ENCODE measurements around the gene STX2.

Gene STX2

DNA sequence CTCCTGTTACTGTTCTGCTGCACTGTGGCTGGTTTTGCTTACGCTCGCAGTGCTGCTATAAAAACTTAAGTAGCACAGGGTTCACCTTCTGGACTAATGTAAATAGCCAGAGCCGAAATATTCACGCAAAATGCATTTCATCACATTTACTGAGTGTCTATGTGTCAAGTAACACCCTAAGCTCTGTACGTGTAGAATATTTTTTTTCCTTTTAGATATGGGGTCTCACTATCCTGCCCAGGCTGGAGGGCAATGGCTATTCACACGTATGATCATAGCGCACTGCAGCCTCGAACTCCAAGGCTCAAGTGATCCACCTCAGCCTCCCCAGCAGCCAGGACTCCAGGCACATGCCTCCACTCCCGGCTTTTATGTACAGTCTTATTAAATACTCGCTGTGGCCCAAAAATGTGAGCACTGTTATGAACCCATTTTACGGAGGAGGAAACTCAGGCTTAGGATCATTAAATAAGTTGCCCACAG lies 62.2 kb downstream of the STX2 start:
- Histone ChIP-seq H3K9me3 (ENCODE audit: control insufficient read depth, low read length) (no peaks in the 10 kb centered on the region), H3K27me3 (replicated peaks; ENCODE audit: control insufficient read depth, insufficient read depth, low read length) (peaks cover 4% of the 10 kb centered on the region), H3K9ac (ENCODE audit: low read length) (no peak overlapping the region), H3K36me3 (ENCODE audit: control insufficient read depth, insufficient read depth, low read length, severe bottlenecking) (peaks cover 5% of the 10 kb centered on the region), H3K4me3 (ENCODE audit: low read length) (peak overlapping the region; percentile 79), H3K4me1 (ENCODE audit: control insufficient read depth, insufficient read depth, low read length) (peaks cover 16% of the 10 kb centered on the region)
- no peak for DNase-seq (ENCODE audit: low read depth)

DNA sequence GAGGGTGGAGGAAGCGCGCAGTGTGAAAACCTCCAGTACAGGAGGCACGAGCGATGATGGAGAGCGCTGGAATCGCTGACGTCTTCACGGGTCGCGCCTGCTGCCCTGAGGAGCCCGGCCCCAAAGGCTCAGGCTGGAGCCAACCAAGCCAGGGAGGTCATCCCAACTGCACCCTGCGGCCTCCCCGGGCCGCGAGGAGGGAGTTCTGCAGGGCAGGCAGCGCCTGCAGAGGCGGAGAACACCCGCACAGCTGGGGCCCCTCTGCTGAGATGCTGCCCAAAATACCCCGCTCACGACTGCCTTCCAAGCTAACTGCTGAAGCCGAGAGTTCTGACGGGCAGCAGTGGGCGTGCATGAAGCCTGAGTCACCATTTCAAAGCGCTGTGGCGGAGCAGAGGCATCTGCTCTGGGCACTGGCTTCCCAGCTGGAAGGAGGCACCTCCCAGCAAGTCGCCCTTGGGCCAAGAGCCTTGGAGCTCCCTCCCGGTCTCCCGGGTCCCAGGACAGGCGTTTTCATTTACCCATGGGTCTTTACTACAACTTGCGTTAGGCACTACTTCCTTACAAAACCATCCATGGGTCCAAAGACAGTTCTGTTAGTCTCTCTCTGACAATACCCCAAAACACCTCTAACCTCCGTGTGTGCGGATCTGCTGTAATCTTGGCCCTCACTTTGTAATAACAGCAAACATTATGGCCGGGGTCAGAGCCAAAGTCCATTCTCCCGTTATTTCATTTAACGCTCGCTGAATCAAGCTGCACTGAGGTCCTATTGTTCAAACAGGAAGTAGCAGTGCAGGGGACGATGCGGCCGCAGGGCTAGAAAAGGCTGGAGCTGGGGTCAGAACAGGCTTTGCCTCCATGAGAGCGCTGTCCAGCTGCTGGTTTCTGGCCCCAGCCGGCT lies 62.8 kb downstream of the STX2 start:
- H3K9ac ChIP-seq (ENCODE audit: low read length) = no peak overlapping the region
- peak overlapping the region; percentile 79 for H3K4me3 ChIP-seq (ENCODE audit: low read length)
- H3K27me3 ChIP-seq (replicated peaks; ENCODE audit: control insufficient read depth, insufficient read depth, low read length) = peaks cover 10% of the 10 kb centered on the region
- DNase-seq (ENCODE audit: low read depth) = peak; percentile 91
- H3K9me3 ChIP-seq (ENCODE audit: control insufficient read depth, low read length) = no peaks in the 10 kb centered on the region
- peaks cover 3% of the 10 kb centered on the region for H3K36me3 ChIP-seq (ENCODE audit: control insufficient read depth, insufficient read depth, low read length, severe bottlenecking)
- H3K4me1 ChIP-seq (ENCODE audit: control insufficient read depth, insufficient read depth, low read length) = peaks cover 16% of the 10 kb centered on the region

DNA sequence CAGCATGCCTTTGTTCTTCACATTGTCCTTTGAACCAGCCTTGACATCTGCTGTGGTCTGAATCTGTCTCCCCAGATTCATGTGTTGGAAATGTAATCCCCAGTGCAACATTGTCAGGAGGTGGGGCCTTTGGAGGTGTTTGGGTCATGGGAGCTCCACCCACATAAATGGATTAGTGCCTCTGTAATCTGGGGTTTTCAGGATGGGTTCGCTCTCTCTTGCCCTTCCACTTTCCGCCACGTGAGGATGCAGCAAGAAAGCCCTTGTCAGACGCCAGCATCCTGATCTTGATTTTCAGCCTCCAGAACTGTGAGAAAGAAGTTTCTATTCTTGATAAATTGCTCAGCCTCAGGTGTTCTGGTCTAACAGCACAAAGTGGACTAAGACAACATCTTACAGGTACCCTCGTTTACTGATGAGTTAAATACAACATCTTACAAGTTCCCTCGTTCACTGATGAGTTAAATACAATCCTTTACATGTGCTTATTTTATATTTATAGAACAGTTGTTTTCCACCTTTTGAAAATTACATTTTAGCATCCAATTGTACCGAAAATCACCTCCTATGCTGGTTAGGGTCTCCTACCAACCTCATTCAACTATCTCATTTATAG lies 68.5 kb downstream of the STX2 start:
- H3K27me3 ChIP-seq (replicated peaks; ENCODE audit: control insufficient read depth, insufficient read depth, low read length) = peaks cover 34% of the 10 kb centered on the region
- H3K9me3 ChIP-seq (ENCODE audit: control insufficient read depth, low read length) = no peaks in the 10 kb centered on the region
- peaks cover under 1% of the 10 kb centered on the region for H3K4me1 ChIP-seq (ENCODE audit: control insufficient read depth, insufficient read depth, low read length)
- no peak for DNase-seq (ENCODE audit: low read depth)
- no peak overlapping the region for H3K9ac ChIP-seq (ENCODE audit: low read length)
- no peak overlapping the region for H3K4me3 ChIP-seq (ENCODE audit: low read length)
- H3K36me3 ChIP-seq (ENCODE audit: control insufficient read depth, insufficient read depth, low read length, severe bottlenecking) = no peaks in the 10 kb centered on the region

DNA sequence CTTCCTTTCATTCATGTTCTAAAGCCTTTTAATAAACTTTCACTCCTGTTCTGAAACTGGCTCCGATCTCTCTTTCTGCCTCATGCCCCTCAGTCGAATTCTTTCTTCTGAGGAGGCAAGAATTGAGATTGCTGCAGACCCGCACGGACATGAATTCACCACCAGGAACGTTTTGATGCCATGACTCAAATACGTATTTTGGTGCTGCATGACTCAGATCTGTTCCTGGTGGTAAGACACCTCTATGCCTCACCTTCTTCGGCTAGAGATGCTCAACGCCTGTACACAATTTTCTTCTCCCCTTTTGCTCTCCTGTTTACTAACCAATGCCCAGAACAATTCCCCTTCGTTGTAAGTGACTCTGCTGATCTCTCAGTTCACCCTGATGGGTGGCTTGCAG lies 70.9 kb downstream of the STX2 start:
- Histone ChIP-seq H3K4me3 (ENCODE audit: low read length) (no peak overlapping the region), H3K9ac (ENCODE audit: low read length) (no peak overlapping the region), H3K36me3 (ENCODE audit: control insufficient read depth, insufficient read depth, low read length, severe bottlenecking) (no peaks in the 10 kb centered on the region), H3K27me3 (replicated peaks; ENCODE audit: control insufficient read depth, insufficient read depth, low read length) (peaks cover 34% of the 10 kb centered on the region), H3K4me1 (ENCODE audit: control insufficient read depth, insufficient read depth, low read length) (no peaks in the 10 kb centered on the region), H3K9me3 (ENCODE audit: control insufficient read depth, low read length) (no peaks in the 10 kb centered on the region)
- no peak for DNase-seq (ENCODE audit: low read depth)

DNA sequence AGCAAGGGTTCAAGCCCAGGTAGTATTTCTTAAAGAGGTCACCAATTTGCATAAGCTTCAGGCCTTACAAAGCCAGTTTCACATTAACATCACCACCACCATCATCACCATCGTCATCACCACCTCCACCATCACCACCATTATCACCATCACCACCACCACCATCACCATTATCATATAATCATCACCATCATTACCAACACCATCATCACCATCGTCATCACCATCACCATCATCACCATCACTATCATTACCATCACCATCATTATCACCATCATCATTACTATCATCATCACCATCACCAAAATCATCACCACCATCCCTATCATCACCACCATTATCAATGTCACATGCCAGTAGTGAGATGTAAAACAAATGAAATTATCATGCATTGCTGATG lies 72.6 kb downstream of the STX2 start:
- Histone ChIP-seq H3K9ac (ENCODE audit: low read length) (no peak overlapping the region), H3K9me3 (ENCODE audit: control insufficient read depth, low read length) (no peaks in the 10 kb centered on the region), H3K4me3 (ENCODE audit: low read length) (no peak overlapping the region), H3K36me3 (ENCODE audit: control insufficient read depth, insufficient read depth, low read length, severe bottlenecking) (no peaks in the 10 kb centered on the region), H3K27me3 (replicated peaks; ENCODE audit: control insufficient read depth, insufficient read depth, low read length) (peaks cover 36% of the 10 kb centered on the region), H3K4me1 (ENCODE audit: control insufficient read depth, insufficient read depth, low read length) (no peaks in the 10 kb centered on the region)
- DNase-seq (ENCODE audit: low read depth) = no peak

DNA sequence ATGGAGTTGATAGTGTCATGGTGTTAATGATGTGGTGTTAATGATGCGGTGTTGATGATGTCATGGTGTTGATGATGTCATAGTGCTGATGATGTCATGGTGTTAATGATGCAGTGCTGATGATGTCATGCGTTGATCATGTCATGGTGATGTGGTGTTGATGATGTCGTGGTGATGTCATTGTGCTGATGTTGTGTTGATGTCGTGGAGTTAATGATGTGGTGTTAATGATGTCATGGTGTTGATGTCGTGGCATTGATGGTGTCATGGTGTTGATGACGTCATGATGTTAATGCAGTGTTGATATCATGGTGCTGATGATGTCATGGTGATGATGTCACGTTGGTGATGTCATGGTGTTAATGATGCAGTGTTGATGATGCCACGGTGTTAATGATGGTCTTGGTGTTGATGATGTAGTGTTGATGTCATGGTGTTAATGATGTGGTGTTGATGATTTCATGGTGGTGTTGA lies 73.8 kb downstream of the STX2 start:
- H3K4me1 ChIP-seq (ENCODE audit: control insufficient read depth, insufficient read depth, low read length) = no peaks in the 10 kb centered on the region
- no peaks in the 10 kb centered on the region for H3K36me3 ChIP-seq (ENCODE audit: control insufficient read depth, insufficient read depth, low read length, severe bottlenecking)
- H3K4me3 ChIP-seq (ENCODE audit: low read length) = no peak overlapping the region
- H3K9ac ChIP-seq (ENCODE audit: low read length) = no peak overlapping the region
- H3K9me3 ChIP-seq (ENCODE audit: control insufficient read depth, low read length) = no peaks in the 10 kb centered on the region
- peaks cover 37% of the 10 kb centered on the region for H3K27me3 ChIP-seq (replicated peaks; ENCODE audit: control insufficient read depth, insufficient read depth, low read length)
- DNase-seq (ENCODE audit: low read depth) = peak; percentile 43

DNA sequence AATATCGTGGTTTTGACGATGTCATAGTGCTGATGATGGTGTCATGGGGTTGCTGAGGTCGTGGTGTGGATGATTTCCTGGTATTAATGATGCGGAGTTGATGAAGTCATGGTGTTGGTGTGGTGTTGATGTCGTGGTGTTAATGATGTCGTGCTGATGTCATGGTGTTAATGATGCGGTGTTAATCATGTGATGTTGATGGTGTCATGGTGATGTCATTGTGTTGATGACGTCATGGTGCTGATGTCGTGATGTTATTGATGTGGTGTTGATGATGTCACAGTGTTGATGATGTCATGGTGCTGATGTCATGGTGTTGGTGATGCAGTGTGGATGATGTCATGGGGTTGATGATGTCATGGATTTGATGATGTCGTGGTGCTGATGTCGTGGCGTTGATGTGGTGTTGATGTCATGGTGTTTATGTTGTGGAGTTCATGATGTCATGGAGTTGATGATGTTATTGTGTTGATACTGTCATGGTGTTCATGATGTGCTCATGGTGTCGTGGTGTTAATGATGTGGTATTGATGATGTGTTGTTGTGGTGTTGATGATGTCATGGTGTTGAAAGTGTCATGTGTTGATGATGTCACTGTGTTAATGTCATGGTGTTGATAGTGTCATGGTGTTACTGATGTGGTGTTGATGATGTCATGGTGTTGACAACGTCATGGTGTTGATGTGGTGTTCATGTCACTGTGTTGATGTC lies 74.4 kb downstream of the STX2 start:
- Histone ChIP-seq H3K36me3 (ENCODE audit: control insufficient read depth, insufficient read depth, low read length, severe bottlenecking) (no peaks in the 10 kb centered on the region), H3K27me3 (replicated peaks; ENCODE audit: control insufficient read depth, insufficient read depth, low read length) (peaks cover 43% of the 10 kb centered on the region), H3K4me1 (ENCODE audit: control insufficient read depth, insufficient read depth, low read length) (no peaks in the 10 kb centered on the region), H3K9me3 (ENCODE audit: control insufficient read depth, low read length) (no peaks in the 10 kb centered on the region), H3K4me3 (ENCODE audit: low read length) (no peak overlapping the region), H3K9ac (ENCODE audit: low read length) (no peak overlapping the region)
- DNase-seq (ENCODE audit: low read depth) = peak; percentile 60

DNA sequence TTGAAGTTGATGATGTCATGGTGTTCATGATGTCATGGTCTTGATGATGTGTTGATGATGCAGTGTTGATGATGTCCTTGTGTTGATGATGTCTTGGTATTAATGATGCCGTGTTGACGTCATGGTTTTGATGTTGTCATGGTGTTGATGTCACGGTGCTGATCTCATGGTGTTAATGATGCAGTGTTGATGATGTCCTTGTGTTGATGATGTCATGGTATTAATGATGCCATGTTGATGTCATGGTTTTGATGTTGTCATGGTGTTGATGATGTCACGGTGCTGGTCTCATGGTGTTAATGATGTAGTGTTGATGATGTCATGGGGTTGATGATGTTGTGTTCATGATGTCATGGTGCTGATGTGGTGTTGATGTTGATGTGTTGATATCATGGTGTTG lies 75.0 kb downstream of the STX2 start:
- H3K4me1 ChIP-seq (ENCODE audit: control insufficient read depth, insufficient read depth, low read length) = no peaks in the 10 kb centered on the region
- H3K9ac ChIP-seq (ENCODE audit: low read length) = no peak overlapping the region
- no peaks in the 10 kb centered on the region for H3K36me3 ChIP-seq (ENCODE audit: control insufficient read depth, insufficient read depth, low read length, severe bottlenecking)
- peak; percentile 39 for DNase-seq (ENCODE audit: low read depth)
- no peak overlapping the region for H3K4me3 ChIP-seq (ENCODE audit: low read length)
- peaks cover 44% of the 10 kb centered on the region for H3K27me3 ChIP-seq (replicated peaks; ENCODE audit: control insufficient read depth, insufficient read depth, low read length)
- H3K9me3 ChIP-seq (ENCODE audit: control insufficient read depth, low read length) = no peaks in the 10 kb centered on the region

DNA sequence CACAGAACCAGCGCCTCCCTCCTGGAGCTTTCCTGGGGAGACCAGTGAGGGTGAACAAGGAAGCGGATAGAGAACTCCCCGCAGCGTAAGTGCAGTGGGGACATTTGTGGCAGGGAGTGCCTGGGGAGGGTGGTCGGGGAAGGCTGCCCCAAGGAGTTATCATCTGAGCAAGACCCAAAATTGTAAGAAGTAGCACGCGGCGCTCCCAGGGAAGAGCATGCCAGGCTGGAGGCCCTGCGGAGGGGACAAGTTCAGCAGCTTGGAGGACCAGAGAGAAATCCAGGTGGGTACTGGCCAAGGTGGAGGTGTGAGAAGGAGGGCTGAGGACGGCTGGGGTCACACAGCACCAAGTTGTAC lies 76.8 kb downstream of the STX2 start:
- no peak overlapping the region for H3K9ac ChIP-seq (ENCODE audit: low read length)
- no peaks in the 10 kb centered on the region for H3K9me3 ChIP-seq (ENCODE audit: control insufficient read depth, low read length)
- H3K27me3 ChIP-seq (replicated peaks; ENCODE audit: control insufficient read depth, insufficient read depth, low read length) = peaks cover 31% of the 10 kb centered on the region
- H3K4me3 ChIP-seq (ENCODE audit: low read length) = no peak overlapping the region
- no peaks in the 10 kb centered on the region for H3K4me1 ChIP-seq (ENCODE audit: control insufficient read depth, insufficient read depth, low read length)
- no peak for DNase-seq (ENCODE audit: low read depth)
- no peaks in the 10 kb centered on the region for H3K36me3 ChIP-seq (ENCODE audit: control insufficient read depth, insufficient read depth, low read length, severe bottlenecking)

DNA sequence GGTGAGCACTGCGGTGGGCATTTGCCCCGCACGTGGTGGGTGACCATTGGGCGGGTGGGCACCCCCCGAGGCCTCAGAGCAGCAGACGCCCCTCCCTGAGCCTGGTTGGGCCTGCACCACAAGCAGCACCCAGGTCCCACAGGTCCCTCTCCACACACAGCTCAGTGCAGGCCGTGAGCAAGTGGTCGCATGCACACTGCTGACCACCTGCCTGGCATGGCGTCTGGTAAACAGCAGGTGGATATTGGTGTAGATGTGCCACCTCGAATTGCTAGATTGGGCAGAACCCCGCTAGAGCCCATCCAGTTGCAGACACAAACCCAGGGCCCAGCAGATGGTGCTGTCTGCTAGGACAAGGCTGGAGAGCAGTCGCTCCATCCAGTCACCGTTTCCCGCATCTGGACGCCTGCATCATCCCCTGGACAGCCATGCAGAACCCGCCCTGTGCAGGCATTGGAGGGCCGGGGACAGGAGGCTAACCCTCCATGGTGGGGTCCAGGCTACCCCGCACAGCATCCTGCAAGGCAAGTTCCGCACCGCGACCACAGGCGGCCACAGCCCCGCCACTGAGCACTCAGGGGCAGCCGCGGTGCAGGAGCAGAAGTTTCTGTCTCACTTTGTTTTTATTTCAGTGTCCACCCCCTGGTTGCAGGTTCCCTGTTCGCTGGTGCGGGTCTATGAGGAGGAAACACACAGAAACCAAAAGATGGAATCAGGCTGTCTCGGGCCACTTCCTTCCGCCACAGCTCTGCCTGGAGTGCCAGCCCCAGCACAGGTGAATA lies 77.3 kb downstream of the STX2 start:
- Histone ChIP-seq H3K4me1 (ENCODE audit: control insufficient read depth, insufficient read depth, low read length) (no peaks in the 10 kb centered on the region), H3K9me3 (ENCODE audit: control insufficient read depth, low read length) (no peaks in the 10 kb centered on the region), H3K4me3 (ENCODE audit: low read length) (no peak overlapping the region), H3K36me3 (ENCODE audit: control insufficient read depth, insufficient read depth, low read length, severe bottlenecking) (no peaks in the 10 kb centered on the region), H3K27me3 (replicated peaks; ENCODE audit: control insufficient read depth, insufficient read depth, low read length) (peaks cover 26% of the 10 kb centered on the region), H3K9ac (ENCODE audit: low read length) (no peak overlapping the region)
- DNase-seq (ENCODE audit: low read depth) = peak; percentile 73
